ENCODE results near the gene ESRRB.
"Not testable (repeated sequence)": the region's sequence is repeated elsewhere in the genome, so short reads cannot be mapped to it uniquely, and the experiment has no call there.

The ESRRB gene

DNA sequence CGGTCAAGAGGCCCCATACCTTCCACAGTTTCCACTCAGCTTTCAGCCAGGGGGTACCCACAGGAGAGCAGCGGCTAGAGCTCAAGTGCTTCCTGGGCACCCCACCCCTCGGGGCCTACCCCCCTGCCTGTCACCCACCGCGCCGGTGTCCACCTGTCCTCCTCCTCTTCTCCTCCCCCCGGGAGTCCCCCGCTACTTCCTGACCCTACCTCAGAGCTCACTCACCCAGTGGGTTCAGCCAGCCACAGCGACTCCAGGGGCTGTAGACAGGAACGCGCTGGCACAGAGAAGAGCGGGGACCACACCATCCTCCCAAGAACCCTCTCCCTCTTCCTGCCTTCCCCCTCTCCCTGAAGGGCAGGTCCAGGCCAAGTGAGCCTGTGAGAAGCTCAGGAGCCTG is 123.0 kb downstream of the ESRRB start:
- DNase-seq, result no peak

DNA sequence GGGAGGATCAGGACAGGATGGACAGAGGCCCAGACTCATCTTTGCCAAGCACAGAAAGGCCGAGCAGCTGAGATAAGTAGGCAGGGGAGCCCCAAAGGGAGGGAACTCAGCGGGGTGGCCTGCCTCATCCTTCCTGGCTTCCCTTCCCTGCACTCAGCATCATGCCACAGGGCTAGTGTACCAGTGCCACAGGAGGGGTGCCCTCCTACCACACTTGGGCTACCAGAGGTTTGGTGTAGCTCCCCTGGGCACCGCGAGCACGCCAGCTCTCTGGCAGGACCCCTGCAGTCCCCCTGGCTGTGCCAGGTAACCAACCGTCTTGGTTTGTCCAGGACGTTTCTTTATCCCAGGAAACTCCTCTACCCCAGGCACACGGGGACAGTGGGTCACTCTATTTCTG is 123.5 kb downstream of the ESRRB start:
- no peak for DNase-seq

DNA sequence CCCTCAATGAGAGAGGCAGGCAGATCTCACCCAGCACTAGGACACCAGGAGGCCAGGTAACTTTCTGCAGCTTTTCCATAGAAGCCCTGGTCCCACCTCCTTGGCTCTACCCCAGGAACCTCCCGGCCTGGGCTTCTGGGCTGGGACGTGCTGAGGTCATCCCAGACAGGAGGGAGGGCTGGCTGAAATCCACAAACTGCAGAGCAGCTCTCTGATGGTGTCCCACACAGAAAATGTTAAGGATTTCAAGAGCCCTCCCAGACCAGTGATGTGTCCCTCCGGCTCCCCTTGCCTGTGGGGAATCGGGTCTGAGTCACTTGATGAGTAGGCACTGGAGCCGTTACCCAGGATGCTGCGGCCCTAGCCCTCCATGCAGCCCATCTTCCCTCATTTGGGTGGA is 124.1 kb downstream of the ESRRB start:
- no peak for DNase-seq

DNA sequence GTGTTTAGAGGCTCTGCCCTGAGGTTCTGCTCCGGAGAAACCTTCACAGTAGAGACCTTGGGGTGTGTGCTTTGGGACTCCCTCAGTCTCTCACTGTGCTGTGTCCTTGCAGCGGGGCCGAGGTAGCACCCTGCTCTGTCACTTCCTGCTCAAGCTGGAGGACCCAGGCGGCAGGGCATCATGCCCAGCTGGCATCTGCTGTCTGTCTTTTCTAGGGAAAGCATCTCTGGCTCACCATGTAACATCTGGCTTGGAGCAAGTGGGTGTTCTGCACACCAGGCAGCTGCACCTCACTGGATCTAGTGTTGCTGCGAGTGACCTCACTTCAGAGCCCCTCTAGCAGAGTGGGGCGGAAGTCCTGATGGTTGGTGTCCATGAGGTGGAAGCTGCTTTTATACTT is 124.5 kb downstream of the ESRRB start:
- DNase-seq, result no peak

DNA sequence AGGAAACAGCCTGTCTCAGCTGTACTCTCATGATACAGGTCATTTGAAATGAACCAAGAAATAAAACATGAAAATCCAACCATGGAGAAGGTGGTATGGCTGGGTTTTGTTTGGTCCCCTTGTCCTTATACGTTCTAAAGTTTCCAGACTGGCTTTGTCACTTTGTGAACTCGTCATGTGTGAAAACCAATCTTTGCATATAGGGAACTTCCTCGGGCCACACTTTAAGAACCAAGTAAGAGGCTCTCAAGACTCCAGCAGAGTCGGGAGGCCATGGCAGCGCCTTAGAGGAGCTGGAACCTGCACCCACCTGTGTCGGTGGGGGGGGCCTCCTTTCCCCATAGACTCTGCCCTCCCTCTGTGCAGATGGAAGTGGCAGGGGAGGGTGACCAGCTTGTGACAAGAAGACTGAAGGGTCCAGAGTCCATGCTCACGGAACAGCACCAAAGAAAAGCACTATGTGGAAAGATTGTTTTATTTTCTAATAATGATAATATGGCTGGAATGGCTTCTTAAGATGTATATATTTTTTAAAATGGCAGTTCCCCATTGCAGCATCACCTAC is 125.3 kb downstream of the ESRRB start:
- DNase-seq, result no peak

DNA sequence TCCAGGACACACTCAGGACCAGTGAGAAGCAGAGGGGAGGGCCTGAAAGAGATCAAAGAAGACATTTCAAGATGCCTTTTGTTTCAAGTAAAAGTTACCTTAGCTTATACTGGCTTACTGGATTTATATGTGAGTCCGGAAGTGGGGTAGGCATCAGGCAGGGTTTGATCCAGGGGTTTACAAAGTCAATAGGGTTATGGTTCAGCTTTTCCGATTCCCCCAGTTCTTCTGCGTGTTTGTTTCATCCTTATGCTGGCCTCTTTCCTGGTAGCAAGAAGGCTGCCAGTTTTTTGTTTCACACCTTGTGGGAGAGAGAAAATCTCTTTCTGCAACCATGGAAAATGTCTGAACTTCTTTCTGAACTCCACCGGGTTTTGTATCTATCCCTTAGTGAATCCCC is 126.3 kb downstream of the ESRRB start:
- no peak for DNase-seq

DNA sequence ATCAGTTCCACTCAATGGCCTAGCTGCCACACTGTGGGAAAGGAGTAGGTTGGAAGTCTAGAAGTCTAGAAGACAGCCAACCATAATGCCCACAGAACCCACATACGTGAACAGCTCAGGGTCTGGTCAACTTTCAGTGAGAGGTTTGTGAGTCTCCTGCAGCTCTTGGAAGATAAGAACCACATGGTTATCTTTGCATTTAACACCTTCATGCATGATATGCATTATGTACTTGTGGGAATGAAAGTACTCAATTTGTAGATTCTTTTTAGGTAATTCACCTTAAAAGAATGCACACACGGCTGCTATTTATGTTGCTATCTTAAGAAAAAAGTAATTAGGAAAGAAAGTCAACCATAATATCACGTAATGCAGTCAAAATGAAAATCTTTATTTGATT is 126.7 kb downstream of the ESRRB start:
- no peak for DNase-seq

DNA sequence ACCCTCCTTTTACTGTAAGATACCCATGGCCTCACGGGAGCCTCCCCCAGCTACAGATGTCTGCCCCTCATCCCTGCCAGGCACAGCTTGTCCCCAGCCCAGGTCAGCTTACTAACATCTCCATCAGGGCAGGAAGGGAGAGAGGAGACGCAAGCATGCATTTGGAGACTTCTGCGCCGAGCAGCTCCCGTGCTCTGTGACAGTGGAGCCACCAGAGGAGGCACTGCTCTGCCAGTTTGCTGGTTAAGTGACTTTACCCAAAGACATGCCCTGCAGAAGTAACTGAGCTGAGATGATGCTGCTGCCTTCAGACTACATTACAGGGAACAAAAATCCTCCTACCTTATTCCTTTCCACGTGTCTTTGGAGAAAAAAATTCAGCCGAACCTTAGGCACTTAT is 133.4 kb downstream of the ESRRB start:
- DNase-seq, result no peak

DNA sequence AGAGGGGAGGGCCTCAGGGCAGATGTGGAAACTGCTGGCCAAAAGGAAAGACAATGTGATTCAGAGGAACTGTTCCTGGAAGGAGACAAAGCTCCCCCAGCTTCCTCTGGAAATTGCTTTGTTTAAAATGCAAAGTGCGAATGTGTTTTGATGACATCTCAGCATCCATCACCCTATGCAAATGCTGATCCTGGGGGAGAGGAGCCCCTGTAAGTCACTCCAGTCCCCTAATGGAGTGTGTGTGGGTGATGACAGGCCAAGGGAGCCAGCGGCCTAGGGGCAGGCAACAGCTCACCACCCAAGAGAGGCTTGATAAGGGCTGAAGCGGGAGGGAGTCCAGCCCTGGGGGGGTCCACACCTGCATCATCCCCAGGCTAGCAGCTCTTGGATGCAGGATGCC is 134.2 kb downstream of the ESRRB start:
- DNase-seq, result no peak

DNA sequence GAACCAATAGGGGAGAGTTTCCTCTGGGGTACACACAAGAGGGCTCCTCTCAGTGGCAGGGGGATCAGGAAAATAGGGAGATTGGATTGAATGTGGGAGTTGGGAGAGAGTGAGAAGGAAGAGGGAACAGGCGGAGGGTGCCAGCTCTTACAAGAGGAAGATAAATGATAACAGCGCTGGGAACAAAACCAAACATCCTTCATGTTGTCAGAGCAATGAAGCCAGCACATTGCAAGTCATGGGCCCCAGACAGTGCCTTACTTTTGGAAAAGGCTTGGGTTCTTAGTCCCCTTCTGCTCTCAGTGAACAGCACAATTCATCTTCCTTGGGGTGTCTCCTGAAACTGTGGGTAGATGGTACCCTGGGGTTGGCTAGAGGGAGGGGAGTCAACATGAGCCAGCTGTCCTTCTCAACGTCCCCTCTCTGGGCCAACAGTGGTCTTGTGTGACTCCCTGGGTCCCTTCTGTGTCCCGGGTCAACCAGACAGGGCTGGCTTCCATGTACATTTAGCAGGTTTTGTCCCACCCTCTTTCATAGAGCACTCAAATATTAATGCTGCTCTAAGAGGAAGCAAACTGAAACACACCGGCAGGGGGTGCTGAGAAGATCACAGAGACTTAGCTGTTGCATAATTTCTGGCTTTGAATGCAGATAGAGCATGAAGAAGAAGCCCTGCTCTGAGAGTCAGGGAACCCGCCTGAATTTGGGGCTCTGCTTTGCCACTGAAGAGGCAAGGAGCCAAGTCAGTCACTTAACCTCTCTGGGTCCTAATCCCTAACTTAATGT is 138.5 kb downstream of the ESRRB start:
- DNase-seq, result no peak

DNA sequence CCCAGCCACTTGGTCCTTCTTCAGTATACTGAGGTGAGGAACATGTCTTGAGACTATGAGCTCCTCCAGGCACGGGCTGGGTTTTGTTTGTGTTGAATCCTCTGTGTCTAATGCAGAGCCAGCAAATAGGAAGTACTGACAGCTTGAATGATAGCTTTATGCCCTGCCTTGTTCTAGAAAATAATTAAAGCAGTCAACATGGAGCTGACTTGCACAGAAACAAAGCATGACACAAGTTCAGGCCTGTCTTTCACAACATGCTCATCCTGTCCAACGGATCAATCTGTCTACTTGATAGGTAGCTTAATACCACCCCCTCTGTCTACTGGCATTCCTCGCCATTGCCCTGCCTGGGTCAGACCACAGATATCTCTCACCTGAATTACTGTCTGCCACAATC is 140.9 kb downstream of the ESRRB start:
- DNase-seq, result no peak

DNA sequence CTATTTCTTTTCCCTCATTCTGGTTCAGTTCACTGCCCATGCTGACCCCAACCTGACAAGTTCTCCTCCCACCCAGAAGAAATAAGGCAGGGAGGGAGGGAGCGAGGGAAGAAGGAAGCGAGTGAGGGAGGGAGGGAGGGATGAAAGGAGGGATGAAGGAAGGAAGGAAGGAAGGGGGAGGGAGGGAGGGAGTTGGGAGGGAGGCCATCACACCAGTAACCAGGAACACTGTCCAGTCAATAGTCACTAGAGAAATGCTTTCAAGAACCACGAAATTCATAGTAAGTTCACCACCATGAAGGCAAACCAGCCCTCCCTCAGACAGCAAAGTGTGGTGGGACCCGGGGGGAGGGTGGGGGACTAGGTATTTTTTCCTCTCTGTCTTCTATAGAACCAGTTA is 142.4 kb downstream of the ESRRB start:
- DNase-seq, result no peak

DNA sequence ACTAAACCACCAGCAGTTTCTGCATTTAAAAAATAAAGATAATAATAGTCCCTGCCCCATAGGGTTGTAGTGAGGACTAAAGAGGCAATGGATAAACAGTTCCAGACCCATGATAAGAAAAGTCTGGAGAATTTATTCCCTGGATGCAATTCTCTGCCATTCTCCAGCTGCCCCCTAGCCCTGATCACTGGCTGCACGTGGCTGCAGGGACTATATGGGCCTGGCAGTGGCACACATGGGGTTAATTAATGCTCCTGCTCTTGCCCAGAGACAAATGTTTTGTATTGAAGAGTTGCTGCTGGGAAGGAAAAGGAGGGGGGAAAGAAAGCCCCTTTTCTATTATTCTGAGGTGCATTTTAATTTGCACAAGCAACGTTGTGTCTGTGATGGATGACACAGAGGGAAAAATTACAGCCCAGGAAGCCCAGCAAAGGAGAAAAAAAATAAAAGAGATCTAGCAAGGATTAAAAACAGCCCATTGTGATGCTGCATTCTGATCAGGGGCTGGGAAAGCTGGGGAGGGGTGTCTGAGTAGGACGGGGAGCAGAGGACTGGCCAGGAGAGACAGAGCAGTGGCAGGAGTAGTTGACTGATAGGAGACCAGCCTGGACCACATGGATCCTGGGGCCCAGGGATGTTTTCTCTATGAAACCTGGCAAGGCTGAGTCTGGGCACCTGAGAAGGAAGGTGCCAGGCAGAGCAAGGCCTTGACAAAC is 149.3 kb downstream of the ESRRB start:
- DNase-seq, result no peak

DNA sequence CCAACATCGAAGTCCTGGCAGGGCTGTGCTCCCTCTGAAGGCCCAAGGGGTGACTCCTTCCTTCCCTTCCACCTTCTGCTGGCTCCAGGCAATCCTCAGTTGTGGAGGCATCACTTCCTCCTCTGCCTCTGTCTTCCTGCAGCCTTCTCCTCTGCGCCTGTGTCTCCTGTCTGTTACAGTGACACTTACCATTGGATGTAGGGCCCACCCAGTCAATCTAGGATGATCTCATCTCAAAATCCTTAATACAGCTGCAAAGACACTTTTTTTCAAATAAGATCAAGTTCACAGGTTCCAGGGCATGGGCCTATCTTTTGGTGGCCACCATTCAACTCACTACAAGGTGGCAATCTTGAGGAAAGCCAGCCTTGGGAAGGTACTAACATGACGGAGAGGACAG is 155.1 kb downstream of the ESRRB start:
- DNase-seq, result no peak

DNA sequence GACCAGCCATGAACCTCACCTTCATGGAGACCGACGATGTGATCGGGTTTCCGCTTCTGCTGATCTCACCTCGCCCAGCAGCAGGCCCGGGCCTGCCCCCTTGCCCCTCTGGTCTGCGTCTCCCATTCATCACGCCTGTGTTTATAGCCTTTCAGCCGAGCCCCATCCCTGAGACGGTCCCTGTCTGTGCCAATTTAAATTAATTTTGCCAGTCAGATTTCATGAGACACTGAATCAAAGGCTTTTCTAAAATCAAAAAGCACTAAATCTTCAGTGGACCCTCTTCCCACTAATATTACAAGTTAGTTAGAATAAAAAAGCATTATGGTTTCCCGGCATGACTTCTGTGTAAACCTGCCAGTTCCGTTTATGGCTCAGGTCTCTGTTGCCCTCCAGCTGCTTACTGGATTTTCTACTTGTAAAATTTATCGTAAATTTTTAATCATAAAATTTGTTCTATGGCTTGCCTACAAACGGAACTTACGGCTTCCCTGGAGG is 155.9 kb downstream of the ESRRB start:
- no peak for DNase-seq

DNA sequence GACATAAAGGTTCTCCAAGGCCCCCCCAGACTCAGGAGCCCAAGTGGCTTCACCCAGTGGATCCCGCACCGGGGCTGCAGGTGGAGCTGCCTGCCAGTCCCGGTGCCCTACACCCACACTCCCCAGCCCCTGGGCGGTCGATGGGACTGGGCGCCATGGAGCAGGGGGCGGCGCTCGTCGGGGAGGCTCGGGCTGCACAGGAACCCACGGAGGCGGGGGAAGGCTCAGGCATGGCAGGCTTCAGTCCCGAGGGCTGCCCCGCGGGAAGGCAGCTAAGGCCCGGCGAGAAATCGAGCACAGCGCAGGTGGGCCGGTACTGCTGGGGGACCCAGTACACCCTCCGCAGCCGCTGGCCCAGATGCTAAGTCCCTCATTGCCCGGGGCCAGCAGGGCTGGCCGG is 160.7 kb downstream of the ESRRB start:
- not testable (repeated sequence) for DNase-seq

DNA sequence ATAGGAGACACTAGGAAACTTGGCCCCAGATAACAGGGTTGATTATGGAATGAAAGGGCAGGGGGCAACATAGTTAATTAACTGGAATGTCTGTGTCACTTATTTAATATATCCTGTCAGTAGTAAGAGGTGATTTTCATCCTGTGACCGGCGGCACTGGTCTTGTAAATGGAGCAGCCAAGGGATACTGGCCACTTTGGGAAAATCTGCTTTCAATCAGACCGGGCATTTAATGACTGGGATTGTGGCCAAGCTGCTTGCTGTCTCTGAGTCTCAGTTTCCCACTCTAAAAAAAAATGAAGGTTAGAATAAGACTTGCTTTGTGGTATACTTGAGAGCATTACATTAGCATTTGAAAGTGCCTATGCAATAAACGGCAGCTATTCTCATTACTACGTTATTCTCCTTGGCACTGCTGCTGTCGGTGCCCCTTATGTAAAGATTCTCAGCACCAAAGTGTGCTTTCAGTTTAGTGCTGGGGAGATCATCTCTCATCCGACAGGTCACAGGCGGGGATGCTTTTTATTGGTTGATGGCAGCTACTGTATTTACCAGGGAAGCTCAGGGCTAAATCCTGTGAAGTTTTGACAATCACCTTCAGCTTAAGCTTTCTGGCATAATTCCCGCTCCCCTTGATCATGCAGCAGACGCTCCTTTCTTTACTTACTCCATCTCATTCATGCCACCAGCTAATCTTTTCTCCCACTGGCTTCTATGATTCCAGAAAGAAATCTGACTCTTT is 162.1 kb downstream of the ESRRB start:
- DNase-seq, result no peak

DNA sequence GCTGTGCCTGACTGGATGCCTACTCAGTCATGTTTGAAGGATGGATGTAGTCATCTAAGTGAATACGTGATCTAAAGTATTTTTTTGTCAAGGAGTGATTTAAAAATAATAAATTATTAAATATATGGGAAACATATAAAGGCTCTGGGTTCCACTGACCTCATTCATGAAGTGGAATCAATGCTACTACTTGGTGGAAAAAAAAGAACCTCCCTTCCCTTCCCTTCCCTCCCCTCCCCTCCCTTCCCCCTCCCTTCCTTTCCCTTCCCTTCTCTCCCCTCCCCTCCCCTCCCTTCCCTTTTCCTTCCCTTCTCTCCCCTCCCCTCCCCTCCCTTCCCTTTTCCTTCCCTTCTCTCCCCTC is 162.7 kb downstream of the ESRRB start:
- DNase-seq, result no peak

DNA sequence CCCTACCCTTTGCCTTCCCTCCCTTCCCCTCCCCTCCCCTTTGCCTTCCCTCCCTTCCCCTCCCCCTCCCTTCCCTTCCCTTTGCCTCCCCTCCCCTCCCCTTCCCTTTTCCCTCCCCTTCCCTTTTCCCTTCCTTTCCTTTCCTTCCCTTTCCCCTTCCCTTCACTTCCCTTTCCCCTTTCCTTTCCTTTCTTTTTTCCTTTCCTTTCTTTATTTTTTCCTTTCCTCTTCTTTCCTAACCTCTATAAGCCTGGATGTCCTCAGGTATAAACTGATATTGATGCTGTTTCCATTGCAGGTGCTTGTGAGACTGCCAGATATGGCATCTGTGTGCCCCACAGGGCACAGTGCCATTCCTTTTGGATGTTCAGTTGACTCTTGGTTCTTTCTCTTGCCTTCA is 163.2 kb downstream of the ESRRB start:
- no peak for DNase-seq

DNA sequence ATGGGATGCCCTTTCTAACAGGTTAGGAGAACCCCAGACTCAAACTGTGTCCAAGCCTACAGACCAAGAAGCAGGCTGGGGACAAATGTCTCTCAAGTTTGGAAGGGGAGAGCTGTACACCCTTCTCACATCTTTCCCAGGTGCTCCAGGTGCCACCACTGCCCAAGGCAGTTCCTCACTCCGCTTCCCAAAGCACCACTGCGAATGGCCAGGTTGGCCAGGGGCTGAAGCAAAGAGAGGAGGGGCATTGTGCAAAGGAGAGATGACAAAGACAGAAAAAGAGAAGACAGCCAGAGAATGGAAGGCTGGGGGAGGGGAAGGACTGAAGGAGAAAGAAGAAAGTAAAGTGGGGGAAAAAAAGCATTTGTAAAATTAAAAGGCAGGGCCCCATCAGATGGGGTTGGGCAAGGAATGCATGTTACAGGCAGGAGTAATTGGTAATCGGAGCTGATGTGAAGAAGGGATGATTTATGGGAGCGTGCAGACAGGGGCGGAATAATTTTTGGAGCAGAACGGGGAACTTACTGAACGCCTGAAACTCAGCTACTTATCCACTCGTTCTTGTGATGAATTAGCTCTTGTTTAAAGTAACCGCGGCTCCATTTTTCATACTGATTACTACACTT is 165.8 kb downstream of the ESRRB start:
- no peak for DNase-seq

DNA sequence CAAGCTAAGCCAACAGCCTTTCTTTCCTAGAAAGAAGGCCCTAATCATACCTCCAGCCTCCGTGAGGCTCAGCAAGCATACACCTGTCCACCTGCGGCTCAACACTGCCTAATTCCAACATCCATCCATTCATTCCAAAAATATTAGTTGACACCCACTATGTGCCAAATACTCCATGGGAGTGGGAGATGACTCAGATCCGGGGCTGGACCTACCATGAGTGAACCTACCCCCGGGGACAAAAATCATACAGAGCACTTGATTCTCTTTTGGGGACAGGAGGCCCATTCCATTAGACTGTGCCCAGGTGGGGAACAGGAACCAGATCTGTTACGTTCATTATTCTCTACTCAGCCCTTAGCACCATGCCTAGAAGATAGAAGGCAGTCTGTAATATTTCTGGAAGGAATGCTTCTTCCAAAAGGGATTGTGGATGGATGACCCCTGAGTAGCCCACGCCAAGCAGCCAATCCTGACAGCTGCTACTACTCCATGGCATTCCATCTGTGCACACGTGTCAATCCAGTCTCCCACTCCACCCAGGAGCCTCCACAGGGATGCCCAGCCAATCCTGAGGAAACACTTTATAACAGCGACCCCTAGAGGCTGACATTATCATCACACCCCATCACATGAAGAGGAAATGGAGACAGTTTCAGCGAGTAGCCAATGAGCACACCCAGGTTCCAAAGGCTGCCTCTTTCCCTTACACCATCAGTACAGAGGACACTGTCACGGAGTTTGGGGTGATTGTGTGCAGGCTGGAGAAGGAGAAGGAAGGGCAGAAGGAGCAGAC is 170.7 kb downstream of the ESRRB start:
- DNase-seq, result peak; percentile 20

DNA sequence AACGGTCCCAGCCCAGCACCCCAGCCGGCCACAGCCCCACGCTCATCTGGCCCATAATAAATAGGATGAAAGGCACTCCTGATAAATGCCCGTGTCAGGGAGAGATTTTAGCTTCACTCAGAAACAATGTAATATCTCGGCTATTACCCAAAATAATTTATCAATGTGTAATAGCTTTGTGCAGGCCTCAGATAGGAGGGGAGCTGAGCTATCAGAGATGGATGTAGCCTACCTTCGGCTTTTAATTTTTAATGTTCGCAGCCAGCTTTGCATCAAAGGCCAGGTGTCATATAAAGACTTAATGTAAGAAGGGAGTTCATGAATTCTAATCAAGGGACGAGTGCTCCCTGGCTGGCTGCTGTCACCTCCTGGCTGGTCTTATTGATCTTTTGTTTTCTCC is 171.9 kb downstream of the ESRRB start:
- no peak for DNase-seq

All from COR-L47 (cell line).